GM19467 (cell line): Measurements from ENCODE around the gene POU2F1.
"Not testable (repeated sequence)": the region's sequence is repeated elsewhere in the genome, so short reads cannot be mapped to it uniquely, and the experiment has no call there.

ENCODE experiments used
- ATAC-seq: cut with Tn5 transposase; IDR thresholded peaks from one replicate; pipeline ENCODE4 v1.9.1; 2021; ENCODE audit warnings: mild to moderate bottlenecking, moderate library complexity; ENCODE audit not compliant: unreplicated experiment

POU2F1 gene

DNA sequence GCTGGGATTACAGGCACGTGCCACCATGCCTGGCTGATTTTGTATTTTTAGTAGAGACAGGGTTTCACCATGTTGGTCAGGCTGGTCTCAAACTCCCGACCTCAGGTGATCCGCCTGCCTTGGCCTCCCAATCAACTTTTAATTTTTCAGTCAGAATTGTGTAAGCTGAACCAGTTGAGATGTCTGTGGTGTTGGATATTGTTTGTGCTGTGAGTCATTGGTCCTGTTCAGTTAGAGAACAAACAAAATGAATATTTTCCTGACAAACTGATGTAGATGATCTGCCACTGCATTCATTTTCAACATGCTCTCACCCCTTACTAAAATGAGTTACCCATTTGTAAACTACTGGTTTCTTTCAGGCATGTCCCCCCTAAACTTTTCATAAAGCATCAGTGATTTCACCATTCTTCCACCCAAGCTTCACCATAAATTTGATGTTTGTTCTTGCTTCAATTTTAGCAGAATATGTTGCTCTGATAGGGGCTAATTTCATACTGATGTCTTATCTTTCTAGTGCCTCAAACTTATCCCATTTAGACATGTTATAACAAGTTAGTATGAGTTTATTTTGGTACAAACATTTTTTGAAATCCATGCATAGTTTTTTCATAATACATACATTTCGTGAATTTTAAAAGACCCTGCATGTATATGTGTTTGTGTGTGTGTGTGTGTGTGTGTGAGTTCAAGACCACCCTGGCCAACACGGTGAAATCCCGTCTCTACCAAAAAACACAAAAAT is 15.2 kb upstream of the POU2F1 start:
- ATAC-seq = not testable (repeated sequence)

DNA sequence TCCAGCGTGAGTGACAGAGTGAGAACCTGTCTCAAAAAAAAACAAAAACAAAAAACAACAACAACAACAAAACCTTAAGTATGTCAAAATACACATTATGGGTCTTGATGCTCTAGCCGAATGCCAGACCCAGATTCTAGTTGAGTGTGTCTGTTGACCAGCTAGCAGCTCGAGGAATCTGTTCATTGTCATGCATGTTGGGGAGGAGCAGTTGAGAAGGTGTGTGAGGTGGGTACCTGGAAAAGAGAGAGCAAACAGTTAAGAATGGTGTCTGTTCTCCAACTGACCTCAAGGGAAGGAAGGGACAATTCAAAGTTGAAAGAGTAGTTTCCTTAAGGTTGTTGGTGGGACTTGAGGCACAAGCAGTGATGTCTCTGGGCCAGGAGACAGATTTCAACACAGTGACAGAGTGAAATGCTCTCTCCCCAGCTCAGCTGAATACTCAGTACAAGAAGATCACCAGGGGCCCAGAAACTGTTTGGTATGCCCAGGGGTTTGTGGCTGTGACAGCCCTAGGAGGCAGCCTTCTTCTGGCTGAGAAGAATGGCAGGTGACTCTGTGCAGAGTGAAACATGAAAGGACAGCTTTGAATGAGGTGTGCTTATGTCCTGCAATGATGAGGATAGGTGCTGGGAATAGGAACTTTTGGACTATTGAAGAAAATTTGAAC is 14.4 kb upstream of the POU2F1 start:
- ATAC-seq = no peak

DNA sequence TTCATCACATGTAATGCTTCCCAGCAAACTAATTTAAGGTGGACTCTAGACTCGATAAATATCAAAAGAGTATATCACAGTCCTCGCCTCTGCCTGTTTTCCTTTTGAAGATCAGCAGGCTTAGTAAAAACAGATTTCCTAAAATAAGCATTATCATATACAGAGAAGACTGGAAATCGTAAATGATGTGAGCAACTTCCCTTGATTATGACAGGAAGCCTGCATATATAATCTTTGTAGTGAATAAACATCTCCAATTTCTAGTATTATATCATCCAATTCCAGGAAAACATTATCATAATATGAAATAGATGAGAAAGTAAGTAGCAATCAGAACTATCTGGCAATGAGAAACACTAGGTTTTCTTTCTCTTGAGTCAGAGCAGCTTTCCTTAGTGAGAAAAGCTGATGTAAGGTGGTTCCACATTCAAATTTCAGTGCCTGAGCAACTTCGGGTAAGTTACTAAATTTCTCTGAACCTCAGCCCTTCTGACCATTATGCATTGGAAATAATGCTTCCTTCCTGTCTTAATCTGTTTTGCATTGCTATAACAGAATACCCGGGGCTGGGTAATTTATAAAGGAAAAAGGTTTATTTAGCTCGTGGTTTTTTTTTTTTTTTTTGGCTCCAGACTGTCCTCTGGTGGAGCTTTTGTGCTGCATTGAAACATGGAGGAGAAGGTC is 12.6 kb upstream of the POU2F1 start:
- no peak for ATAC-seq

DNA sequence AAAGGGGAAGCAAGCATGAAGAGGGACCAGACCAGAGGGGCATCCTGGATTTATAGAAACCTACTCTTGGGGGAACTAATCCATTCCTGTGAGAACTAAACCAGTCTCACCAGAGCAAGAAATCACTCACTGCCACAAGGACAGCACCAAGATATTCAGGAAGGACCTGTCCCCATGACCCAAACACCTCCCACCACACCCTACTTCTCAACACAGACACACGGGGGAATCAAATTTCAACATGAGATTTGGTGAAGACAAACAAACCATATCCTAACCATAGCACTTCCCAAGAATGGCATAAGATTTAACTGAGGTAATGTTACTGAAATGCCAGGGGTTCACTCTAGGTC is 12.1 kb upstream of the POU2F1 start:
- no peak for ATAC-seq

DNA sequence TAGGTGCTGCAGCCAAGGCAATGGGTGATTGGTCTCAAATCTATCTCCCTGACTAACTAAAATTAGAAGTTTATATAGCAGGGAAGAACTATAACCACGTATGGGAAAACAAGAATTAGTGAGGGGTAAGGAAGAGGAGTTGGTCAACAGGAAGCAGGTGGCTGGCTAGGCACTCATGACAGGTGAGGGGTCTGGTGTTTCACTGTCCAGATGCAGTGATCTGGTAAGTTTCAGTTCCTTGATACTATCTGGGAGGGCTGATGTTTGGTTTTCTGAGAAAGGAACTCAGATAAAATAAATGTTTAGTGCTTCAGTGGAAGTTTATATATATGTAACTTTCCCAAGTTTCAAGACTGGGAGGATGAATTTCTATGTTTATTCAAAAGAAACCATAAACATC is 11.6 kb upstream of the POU2F1 start:
- ATAC-seq = no peak

DNA sequence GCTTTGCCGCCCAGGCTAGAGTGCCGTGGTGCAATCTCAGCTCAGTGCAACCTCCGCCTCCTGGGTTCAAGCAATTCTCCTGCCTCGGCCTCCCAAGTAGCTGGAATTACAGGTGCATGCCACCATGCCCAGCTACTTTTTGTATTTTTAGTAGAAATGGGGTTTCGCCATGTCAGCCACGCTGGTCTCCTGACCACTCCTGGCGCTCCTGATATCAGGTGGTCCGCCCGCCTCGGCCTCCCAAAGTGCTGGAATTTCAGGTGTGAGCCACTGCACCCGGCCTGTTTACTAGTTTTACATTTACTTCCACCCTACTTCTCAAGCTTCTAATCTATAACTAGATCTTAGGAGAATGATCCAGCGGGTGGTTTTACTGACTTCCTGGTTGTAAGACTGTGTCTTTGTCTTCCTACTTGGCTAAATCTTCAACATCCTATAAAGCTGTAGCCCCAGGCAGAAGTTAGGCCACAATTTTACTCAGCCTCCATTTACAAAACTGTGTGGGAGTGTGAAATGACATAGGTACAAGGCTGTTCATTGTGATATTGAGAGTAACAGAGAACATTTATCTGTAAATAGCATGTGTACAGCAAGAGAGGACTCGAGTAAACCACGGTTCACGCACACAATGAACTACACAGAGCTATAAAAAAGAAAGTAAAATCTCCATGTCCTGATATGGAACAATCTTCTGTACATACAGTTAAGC is 9.6 kb upstream of the POU2F1 start:
- no peak for ATAC-seq

DNA sequence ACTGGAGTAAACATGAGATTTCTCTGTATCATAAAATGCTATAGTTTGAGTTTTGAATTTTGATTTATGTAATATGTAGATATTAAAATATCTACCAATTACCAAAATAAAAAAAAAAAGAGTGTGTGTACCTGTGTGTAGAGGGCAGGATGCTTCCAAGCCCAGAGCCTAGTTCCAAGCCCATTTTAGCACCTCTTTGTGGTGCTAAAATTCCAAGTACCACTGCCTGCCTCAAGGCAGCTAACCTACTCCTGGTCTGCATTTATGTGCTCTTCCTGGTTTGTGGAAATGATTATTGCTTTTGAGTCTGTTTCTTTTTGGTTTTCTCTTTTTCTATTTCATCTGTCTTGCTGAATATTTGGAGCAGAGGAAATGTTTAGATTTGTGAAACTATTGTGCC is 8.7 kb upstream of the POU2F1 start:
- ATAC-seq = no peak

DNA sequence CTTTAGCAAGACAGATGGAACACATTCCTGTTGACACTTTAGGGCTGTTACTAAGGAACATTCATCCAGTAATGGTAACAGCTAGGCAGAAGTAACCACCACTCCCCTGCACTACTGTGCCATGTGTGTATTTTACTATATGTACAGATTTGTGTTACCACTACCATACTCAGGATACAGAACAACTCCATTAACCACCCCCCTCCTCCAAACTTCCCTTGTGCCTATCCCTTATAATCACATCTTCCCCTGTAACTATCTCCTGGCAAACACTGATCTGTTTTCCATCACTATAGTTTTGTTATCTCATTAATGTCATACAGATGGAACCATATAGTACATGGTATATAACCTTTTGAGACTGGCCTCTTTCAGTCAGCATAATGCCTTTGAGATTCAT is 3.9 kb upstream of the POU2F1 start:
- ATAC-seq = no peak

DNA sequence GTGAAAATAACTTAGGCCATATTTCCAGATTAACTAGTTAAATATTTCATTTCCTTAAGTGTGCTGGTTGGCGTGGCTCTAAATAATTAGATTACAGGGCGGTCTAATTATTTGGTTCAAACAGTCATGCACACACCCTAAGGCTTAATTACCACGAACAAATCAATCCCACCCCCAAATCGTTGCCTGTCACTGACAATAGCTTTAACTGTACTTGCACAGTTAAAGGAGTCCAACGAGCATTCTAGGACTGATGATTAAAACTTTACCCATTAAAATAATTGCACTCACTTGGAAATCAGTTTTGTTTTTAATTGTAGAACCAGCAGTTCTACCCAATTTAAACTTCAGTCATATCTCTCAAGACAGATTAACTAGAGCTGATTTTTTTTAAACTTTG is 1.5 kb upstream of the POU2F1 start:
- no peak for ATAC-seq

DNA sequence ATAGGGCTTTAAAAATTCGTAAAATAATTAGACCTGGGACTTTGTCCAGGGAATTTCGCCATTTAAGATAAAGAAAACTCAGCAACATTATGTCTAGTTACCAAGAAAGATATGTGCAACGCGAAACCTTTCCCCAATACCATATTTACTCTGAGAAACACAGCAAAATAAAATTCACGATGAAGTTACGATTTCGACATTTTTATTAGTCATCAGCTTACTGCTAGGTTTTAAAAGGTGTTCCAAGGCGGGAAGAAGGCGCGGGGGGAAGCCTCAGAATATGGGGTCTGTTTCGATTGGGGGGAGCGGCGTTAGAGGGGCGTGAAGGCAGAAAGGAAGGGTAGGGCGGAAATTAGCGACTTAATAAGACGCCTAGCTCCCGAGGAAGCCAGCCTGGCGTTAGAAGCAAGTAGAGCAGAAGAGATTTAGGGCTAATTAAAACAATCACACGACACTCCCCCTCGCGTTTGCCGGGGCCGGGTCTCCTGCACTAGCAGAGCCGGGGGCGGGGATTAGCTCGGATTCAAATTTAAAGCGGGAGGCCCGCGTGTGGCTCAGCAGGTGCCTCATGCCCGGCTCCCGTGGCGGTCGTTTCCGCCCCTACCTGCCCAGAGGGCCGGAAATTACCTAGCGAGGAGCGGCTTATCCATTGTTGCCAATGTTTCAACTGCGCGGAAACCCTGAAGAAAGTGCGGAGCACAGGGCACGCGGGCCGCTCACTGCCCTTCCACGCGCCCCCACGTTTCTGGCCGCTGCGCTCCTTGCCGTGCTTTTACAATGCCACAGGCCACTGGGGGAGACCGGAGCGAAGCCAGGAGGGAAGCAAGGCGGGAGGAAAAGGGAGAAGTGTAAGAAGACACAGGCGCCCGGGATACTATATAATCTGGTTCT is 795 bp upstream of the POU2F1 start:
- ATAC-seq = peak; percentile 36

DNA sequence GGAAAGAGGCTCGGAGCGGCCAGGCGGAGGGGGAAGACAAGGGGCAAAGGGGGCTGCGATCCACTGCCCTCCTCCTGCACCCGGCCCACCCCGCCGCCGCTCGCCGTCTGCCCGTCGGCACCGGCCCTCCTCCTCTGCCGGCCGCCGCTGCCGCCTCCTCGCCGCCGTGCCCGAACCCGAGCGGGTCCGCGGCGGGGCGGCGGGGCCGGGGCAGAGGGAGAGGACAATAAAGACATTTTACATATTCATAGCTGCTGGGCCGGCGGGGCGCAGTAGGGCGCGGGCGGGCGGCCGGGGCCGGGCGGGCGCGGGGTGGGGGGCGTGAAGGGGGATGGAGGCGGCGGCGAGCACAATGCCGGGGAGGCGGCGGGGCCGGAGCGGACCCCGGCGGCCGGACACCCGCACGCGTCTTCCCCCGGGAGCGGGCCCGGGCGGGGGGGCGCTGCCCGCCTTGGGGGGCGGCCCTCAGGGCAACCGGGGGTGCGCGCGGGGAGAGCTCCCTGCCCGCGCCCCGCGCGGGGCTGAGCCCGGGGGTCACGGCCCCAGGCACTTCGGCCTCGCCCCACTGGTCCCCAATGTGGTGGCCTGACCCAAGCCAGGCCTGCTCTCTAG is 546 bp downstream of the POU2F1 start:
- peak; percentile 4 for ATAC-seq

DNA sequence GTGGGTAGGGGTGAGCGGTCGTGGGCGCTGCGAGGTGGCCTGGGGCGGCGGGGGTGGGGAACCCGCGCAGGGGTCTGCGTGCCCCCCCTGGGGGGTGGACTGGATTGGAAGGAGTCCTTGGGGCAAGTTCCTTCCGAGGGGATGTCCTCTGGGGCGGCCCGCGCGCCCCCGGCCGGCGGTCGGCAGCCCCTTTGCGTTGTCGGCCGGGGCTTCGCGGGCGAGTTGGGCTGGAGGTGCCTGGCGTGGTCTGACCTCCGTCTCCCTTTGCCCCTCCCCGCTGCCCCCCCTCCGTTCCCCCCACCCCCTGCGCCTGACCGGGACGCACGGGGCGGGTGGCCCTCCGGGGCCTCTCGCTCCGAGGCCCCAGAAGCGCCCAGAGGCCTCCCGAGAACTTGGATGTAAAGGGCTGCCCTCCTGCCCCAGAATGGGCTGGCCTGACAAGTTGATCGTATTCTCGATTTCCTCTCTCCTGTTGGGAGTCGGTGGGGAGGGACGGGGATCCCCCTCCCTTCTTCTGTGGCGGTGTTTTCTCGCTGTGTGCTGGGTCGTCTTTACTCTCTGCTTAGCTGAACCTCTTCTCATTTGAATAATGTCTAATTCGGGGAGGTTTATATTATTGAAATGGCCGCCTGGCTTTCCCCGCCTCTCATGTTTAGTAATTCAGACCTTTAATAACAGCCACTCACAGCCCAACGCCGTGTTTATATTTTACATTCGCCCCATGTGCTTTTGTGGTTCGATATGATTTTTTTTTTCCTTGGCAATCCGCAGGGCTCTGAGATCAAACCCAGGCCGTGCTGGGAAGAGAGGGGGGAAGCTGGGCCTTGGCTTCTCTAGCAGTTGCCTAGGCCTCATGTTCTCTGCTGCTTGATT is 1.3 kb downstream of the POU2F1 start:
- peak; percentile 50 for ATAC-seq

DNA sequence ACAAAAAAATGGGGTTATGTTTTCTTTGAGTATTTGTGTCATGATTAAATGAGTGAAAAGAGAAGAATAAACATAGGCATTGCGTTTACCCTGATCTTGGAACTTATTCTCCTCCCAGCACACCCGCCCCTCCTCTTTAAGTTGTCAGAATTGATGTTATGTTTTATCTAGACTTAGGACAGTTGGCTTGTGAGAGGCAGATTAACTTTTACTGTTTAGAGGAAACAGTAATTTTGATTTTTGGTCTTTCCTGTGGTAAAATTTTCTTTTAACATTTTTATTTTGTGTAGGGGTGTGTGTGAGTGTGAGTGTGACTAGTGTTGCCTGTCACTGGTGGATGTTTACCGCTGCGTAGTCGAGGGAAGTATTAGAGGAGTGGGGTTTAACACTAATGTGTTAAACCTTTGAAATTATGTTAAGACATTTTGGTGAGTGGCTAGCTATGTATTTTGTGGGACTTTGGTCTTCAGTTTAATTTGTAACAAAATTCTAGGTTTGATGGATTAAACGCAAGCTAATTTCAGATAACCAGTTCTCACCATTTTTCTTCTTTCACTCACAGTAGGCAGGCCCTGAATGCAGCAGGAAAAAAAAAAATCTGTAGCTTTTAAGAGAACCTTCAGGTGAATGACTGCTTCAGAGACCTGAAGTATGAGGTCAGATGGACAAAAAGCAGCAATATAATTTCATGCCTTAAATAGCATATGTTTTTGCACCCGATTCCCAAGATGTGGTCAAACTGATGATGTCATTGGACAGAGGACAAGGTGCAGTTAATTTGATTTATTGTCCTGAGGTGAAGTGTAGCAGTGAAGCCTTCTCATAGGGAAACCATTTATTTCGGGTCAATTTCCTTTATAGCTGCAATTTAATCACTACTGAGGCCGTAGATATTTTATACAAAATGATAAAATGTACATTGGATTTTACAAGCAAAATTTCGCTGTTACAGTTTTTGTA is 2.7 kb downstream of the POU2F1 start:
- no peak for ATAC-seq

DNA sequence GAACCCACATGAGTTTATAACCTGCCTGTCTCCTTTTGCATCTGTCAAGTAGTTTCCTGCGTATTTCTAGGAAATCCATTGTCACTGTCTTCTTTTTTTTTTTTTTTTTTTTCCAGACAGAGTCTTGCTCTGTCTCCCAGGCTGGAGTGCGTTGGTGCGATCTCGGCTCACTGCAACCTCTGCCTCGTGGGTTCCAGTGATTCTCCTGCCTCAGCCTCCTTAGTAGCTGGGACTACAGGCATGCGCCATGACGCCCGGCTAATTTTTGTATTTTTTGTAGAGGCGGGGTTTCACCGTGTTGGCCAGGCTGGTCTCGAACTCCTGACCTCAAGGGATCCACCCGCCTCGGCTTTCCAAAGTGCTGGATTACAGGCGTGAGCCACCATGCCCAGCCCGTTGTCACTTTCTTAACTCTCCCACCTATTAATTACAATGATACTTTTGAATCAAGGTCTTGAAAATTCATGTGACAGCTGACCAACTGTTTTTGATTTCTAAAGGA is 4.1 kb downstream of the POU2F1 start:
- not testable (repeated sequence) for ATAC-seq

DNA sequence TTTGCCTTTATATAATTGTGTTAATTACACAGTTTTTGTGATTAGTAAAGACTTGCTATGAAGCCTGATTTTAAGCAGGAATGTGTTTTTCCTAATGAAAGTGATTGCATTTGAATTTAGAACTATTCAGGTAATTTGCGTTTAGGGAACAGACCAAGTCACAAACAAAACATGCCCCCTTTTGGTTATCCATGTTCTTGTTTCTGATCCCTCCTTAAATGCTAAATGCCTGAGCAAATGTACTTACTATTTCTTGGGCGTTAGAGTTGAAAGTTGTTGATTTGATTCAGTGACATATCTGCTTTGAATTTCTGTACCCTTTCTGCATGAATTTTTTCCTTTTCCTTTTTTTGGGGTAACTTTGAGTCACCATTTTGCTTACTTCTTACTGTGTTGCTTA is 5.2 kb downstream of the POU2F1 start:
- no peak for ATAC-seq

DNA sequence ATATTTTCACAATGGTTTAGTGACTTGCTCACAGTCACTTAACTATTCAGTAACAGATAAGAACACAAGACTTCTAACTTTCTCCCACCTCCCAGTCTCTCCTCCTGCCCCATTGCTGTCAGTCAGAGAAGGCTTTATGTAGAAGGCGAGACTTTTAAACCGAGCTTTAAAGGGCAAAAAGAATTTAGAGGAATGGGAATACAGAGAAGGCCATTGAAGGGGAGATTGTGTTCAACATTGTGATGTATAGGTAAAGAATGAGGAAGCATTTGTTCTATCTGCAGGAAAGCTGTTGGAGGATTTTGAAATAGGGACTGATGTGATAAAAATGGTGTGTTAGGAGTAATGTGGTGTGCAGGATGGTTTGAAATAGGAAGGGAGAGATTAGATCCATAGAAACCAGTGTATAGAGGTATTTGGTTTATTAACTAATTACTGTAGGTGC is 7.3 kb downstream of the POU2F1 start:
- ATAC-seq = no peak

DNA sequence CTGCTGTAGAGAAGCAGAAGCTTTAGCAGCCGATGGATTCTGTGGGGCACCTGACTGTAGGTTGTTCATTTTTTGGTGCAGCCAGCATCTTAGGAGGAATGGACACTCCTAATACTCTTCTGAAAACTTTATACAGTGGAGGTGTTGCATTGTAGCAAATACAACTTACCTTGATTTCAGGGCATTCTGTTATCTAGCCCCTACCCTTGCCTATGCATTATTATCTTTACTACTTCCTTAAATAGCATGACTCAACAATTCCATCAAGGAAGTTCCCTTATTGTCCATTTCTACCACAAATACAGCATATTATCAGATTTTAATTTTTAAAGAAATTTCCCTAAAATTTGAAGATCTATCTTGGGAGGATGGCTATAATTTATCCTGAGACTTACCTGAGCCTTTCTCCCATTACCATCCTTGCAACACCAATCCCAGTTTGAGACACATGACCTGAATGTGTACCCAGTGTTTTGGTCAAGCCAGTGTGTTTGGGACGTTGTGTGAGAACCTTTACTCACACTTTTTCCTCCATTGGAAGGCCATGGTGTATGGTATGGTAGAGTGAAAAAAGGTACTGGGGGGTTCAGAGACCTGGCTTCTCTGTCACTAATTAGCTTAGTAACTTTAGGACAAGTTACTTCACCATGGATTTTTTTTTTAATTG is 9.2 kb downstream of the POU2F1 start:
- ATAC-seq = no peak
